HK-2 (cell line): ENCODE data around the gene PRRT1B.
A peak's percentile ranks its signal among the peaks of the same experiment; 100 is the strongest.

ENCODE experiments used
- DNase-seq: peaks from one replicate; pipeline ENCODE4 v3.0.0-alpha.2; 2018; ENCODE audit not compliant: unreplicated experiment

PRRT1B gene

DNA sequence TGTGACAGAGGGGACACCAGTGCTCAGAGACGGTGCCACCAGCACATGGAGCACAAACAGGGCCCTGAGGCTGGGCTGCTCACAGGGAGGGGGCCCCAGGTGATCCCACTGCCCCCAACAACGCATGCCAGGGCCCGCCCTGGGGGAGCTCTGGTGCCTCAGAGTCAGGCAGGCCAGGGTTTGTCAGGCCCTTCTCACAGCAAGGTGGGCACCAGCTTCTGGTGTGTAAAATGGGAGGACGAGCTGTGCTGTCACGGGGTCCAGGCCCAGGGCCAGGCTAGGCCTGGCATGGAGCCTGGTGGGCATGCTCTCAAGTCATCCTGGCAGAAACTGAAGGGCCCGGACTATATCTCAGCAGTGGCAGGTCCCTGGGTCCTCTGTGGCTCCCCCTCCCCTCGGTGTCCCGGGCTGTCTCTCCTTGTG, 34.5 kb downstream of the PRRT1B start:
- DNase-seq = no peak

DNA sequence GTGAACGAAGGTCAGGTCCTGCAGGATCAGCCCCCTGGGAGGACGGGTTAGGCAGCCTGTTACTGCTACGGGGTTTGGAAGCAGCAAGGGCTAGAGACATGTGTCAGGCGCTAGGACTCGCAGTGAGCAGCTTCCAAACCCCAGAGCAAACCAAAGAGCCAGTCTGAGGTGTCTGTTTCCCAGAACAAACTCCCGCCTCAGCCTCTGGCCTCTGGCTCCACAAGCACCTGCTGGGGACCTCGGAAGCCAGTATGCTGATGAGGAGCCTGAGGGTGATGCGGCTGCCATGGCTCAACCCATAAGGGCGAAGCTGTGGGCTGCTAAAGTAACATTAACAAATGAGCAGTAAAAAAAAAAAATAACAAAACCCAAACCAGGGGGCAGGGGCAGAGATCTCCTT, 35.0 kb downstream of the PRRT1B start:
- DNase-seq = no peak

DNA sequence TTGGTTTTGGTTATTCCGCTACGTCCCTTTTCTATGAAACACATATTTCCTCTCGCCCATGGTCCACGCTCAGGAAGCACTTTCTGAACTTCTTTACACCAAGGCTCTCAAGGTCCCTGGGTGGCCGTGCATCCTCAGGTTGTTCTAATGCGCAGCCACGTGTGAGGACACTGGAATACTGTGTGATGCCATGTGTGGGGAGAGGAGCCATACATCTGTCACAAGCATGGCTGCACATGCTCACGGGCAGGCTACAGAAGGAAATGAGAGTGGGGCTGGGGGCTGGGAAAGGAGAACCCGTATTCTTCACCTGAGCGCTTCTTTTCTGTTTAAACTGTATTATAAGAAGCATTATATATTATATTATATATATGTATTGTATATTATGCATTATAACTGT, 36.7 kb downstream of the PRRT1B start:
- DNase-seq = no peak

DNA sequence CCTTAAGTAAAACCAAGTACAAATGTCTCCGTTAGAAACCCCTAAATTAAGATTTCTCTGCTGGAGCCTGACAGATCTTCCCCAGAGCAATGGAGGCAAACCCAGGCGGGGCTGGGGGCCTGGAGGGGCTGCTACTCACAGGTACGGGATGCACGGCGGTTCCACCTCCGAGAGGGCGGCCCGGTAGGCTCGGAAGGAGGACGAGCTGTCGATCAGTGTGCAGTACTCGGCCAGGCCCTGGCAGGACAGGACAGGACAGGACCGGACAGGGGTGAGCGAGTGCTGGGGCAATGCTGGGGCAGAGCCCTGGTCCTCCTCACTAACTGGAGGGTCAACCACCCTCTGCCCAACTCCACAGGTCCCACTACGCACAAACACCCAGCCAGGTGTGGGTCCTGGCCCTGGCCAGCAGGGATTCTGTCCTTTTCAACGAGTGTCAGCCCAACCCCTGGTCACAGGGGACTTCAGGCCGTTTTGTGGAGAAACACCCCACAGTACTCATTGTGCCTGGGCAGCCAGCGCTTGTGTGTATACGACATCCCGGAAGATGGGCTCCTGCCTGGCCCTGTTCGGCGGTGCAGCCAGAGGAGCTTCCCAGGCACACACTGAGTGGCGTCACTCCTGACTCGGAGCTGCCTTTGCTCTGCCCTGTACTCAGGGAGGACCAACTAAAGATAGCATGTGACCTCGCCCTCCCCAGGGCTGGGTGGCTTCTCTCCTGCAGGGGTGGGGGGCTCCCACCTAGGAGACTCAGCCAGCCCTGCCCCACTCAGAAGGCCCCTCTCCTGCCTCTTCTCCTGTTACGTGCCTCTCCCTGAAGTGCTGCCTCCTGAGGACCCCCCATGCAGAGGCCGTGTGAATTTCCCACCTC, 37.4 kb downstream of the PRRT1B start:
- DNase-seq = no peak

DNA sequence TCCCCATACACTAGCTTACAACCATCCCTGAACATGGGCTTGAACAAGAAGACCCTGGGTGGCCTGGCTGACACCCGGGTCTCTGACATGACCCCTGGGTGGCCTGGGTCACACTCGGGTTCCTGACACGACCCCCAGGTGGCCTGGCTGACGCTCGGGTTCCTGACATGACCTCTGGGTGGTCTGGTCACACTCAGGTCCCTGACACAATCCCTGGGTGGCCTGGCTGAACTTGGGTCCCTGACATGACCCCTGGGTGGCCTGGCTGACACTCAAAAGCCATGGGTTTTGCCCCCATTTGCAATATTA, 38.0 kb downstream of the PRRT1B start:
- DNase-seq = no peak

DNA sequence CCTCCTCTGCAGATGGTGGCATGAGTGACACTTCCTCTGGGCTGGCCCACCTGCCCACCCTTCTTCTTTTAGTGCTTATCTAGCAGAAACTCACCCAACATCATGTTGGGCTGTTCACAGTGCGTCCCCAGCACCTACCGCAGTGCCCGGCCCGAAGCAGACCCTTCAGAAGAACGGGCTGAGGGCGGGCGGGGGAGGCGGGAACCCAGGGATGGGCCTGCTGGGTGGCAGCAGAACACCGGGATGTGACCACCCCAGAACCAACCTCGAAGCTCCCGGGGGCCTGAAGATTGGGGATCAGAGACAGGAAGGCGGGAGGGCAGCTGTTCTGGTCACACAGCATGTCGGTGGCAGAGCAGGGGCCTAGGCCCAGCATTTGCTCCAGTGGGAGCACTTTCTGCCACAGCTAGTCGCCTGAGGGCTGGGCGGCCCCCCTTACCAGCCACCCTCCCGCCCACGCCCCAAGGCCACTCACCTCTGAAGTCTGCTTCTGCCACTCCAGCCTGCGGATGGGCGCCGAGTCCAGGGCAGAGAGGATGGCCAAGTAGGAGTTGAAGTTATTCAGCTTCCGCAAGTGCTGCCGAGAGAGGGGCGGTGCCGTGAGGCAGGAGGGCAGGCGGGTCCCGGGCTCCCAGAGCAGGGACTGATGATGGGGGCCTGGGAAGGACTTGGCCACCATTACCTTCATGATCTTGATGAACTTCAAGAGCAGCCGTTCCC, 38.7 kb downstream of the PRRT1B start:
- DNase-seq = no peak

DNA sequence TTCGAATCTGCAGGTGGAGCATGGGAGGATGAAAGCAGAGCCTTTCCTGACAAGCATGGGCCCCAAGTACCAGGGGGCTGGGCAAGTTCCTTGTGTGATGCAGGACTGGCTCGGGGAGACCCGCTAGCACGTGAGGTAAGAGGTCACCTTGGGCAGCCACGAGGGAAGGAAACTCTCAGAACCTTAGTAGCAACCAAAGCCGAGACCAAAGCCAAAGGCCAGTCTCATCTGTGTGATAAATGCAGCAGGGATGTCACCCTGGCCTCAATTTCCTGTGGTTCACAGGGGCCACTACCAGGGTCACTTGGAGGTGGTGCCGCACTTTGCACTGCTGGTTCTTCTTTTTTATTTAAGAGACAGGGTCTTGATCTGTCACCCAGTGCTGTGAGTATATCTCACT, 39.5 kb downstream of the PRRT1B start:
- no peak for DNase-seq

DNA sequence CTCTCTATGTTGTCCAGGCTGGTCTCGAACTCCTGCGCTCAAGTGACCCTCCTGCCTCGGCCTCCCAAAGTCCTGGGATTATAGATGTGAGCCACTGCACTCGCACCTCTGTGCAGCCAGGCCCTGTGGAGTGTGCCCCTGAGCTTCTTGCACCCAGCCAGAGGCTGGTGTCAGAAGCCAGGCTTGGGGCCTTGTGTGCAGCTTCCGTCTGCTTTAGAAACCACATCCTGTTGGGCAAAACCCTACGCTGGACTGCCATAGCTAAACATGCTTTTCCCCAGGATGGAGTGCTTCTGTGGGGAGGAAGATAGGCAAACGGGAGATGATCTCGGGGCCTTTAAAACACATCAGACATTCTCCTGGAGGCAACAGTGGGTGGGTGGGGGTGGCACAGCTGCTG, 40.1 kb downstream of the PRRT1B start:
- no peak for DNase-seq

DNA sequence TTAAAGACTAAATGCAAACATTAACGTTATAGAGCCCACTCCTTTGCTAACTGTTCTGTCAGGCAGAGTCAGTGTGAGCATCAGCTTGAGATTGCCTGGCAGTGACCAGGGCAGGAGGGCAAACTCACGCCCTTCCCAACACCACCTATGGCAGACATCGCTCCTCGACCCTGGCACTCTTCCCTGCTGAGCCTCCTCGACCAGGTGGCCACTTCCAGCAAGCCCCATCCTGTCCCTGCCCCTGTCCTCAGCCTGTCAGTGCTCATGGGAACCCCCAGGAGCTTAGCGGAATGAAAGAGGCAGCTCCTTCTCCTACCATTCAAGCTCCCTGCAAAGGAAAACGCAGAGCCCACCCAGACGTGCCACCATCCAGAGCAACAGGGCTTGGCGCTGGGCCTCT, 42.0 kb downstream of the PRRT1B start:
- no peak for DNase-seq

DNA sequence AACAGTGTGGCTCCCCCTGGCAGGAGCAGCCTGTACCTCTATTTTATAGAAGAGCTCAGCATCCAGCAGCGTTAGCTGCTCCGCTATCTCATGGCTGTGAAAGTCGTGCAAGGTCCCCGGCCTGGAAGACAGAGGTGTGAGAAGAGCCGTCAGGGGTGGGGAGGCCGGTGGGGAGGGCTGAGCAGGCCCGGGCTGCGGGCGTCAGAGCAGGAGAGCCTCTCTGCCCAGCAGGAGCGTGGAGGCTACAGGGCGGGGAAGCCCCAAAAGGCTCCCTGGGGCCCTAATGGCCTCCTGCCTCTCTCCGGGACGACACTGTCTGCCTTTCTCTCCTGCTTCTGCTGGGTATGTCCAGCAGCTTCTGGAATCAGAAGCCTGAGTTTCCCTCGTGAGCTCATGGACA, 42.6 kb downstream of the PRRT1B start:
- no peak for DNase-seq

DNA sequence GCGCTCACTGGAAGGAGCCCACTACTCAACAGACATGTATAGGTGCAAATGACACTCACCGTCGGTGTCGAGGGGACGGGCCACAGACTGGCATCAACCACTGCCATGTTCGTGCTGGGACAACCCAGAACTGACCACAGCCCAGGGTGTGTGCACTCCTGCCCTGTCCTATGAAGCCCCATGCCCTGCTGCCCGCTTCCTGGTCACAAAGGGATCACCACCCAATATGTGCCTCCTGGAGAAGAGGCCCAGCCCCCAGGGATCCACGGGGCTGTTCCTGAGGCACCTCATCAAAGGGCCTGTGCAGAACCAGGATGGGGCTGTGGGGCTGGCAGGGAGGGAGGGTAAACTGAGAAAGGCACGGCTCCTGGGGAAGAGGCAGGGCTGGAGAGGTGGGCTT, 43.1 kb downstream of the PRRT1B start:
- DNase-seq = no peak

DNA sequence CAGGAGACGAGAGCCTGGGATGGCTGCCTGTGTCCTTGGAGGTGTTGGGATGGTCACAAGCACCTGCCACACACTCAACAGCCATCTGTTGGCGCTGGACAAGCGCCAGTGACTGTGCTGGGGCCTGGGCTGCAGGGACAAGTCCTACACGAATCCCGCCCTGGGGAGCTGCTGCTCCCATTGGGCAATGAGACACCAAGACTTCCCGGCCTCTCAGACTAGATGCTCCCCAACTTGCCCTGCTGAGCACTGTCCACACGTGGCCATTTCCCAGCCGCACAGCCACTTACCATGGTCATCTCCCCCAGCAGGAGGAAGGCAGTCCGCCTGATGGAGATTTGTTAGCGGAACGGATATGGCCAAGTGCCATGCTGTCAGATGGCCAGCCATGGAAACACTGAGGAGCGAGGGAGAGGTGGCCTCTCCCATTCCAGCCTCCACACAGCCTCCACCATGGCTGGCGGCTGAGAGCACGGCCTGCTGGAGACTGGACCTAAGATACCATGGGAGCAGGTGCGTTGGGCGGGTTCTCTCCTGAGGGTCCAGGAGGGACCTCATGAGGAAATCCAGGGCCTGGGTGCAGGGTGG, 43.9 kb downstream of the PRRT1B start:
- DNase-seq = no peak

DNA sequence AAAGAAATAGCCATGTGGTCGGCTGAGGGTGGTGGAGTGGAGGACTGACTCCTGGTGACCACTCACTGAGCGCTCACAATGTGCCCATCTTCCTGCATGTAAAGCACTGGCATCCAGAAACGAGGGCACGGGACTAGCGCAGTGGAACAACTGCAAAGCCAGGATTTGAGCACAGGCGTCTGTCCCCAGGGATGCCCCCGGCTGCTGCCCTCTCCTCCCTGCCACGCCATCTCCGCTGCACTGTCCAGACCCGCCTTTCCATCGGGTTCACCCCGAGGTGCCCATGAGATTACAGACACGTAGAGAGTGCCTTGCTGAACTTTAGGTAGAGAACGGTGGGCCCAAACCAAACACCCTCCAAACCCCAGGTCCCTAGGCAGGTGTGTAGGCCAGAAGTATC, 44.7 kb downstream of the PRRT1B start:
- no peak for DNase-seq

DNA sequence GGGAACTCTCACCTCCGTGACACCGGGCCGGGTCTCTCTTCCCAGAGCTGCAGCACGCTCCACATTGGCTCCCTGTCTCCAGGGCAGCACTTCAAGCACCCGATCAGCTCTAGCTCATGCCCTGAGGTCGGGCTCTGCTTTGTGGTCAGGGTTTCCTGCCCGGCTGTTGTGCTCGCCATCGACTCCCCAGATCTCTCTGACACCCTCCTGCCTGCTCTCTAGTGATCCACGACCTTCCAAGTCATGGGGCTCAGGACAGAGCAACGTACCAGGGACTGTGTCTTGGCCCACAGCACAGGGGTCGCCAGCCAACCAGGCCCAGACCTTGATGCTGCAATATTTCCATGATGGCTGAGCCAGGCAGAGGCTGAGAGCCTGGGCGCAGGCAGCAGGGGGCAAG, 45.1 kb downstream of the PRRT1B start:
- no peak for DNase-seq

DNA sequence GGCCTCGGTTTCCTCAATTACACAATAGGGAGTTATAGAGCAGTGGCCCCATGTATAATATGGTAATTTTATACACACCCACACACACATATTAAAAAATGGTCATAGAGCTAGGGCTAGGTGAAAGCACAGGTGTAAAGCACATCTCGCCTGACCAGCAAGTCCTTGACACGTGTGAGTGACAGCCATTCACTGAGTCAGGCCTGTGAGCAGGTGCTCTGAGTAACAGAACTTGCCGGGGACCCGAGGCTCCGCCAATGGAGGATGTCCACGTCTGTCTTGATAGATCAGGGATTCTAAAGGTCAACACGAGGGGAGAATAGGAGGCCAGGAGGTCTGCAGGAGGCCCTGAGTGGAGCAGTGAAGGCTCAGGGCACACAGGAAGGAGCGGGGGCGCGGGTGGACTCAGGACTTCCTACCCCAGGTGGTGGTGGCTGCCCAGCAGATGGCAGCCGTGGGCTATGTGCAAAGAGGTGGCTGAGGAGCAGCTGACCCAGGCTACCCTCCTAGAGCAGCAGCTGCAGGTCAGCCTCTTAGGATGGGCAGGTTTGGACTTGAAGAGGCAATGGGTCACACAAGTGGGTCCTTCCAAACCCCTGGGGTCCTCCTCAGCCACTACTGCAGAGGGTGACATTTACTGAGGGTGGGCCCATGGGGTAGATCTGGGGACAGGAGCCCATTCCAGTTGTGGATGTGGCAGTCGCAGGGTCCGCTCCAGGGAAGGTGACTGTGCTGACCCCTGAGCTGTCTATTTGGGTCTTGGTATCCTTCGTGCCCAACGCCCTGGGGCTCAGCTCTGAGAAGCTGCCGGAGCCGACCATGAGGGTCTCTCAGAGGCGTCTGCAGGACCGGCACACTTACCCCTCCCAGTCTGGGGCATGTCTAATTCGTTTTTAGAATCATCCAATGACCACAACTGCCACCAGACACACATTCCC, 45.9 kb downstream of the PRRT1B start:
- DNase-seq = peak; percentile 80

DNA sequence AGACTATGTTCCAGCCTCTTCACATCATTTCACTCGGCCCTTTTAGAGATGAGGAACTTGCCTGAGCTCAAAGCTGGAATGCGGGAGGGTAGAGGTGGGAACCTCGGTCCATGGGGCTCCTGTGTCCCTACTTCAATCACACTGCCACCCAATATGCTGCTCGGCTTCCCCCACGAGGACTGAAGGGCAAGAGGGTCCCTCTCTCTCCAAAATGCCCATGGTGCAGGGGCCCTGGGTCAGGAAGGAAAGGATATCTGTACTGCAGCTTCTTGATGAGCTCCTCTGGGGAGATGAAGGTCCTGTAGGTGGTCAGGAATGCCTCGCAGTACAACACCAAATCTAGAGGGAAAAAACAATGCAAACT, 46.5 kb downstream of the PRRT1B start:
- DNase-seq = no peak

DNA sequence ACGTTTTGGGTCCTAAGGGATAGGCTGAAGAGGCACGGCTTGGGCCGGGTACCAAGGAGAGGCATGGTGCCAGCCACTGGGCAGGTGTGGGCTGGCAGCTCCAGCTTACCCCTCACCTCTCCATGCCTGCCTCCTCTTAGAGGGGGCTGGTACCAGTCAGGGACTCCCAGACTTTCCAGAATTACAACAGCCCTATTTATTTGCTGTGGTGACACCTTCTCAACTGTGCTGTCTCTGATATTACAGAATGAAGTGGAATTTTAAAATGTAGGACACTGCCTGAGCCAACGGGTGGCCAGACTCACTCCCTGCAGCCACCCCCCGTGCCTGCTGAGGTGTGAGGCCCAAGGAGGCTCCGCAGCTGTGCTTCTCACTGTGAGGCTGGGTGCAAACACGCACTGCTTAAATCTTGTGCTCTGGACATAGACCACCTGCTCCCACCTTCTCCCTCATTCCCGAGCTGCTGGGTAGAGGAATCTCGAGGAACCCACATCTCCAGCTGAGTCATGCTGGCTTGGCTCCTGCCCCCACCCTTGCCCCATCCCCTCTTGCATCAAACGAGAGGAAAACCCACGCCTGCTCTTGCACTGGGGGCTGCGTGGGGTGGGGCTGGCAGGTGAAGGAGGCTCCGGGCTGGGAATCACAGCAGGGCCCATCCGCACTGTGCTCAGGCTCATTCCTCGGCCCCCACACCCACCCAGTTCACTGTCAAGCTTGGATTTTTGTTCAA, 47.9 kb downstream of the PRRT1B start:
- no peak for DNase-seq

DNA sequence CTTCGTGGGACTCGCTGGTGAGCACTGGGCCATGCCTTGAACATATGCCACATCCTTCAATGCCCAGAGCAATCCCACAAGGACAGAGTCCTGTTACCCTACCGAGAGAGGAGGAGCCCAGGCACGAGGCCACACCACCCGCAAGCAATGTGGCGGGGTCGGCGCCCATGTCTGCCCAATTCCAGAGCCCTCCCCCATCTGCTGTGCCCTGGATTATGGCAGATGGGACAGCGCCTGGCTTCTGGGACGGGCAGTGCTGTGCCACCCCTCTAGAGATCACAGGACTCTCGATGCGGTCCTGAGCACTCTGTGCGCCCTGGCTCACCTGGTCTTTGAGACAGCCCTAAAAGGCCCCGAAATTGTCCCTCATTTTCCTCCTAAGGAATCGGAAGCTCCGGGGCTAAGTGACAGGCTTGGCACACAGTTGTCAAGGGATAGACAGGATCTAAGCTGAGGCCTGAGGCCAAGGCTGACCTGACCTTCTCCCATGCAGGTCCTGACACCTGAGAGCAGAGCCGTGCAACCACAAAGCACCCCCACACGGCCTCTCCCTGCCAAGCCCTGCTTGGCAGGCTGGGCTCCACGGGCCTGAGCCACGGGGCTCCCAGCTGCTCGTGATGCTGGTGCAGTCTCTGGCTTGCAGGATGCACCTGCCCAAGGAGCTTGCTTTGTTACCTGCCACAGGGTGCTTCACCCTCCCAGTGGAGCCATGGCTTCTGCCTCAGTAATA, 48.8 kb downstream of the PRRT1B start:
- DNase-seq = no peak

DNA sequence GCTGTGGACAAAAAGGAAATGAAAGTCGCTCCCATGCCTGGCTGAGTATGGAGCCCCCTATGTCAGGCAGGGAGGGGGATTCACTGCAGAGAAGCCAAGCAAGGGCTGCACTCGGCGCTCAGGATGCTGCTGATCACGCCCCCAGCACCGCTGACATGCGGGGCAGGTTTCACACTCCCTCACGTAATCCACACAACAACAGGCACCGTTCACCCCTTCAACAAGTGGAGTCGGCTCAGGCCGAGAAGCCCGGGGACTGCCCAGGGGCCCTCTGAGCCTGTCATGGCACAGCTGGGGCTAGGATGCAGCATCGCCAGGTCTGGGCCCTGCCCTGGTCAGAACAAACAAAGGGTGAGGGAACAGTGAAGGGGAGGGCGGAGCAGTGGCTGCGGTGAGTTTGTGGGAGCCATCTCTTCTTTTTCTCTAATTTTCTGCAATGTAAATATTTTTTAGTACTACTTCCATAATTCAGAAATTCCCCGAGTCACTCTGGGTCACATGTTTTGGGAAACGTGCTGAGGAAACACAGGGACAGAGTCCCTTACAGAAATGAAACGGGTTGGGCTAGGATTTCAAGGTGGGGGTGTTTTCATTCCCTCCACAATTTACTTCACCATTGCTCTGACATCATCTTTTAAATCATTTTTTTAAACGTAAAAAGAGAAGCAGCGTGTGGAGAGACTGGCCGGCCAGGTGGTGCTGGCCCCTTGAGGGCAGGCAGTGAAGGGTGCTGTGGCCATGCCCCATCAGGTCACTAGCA, 49.8 kb downstream of the PRRT1B start:
- DNase-seq = no peak
